ENCODE measurements around the gene PLCL1. TPM values are rescaled to one million over a fixed set of nuclear protein-coding genes. Genes with fewer than 3 reads are reported as not detected.

PLCL1 gene
- total RNA-seq, 2 donors from 2014 or later: 1.3 to 4.9 TPM

- ATAC-seq (peak; percentile 13 to 28), DNase-seq (ENCODE audit: low spot score in 2 of 2) (no peak)
- Mint-ChIP-seq H3K36me3 (peaks cover under 1 to 11% of the 10 kb centered on the region in 2 donors), H3K27ac (peak overlapping the region in 1 of 2 donors; percentile 87), H3K9me3 (no peaks in the 10 kb centered on the region)
These were observed 34.2 kb downstream of the PLCL1 start for GRCh38 chr2:197838579-197838978.

- H3K27ac Mint-ChIP-seq: peak overlapping the region in 1 of 2 donors; percentile 5
- DNase-seq (ENCODE audit: low spot score in 2 of 2) (no peak), ATAC-seq (no peak)
- peaks cover 0 to 6% of the 10 kb centered on the region in 2 donors for H3K36me3 Mint-ChIP-seq
- H3K9me3 Mint-ChIP-seq: no peaks in the 10 kb centered on the region
These were observed 34.9 kb downstream of the PLCL1 start for GRCh38 chr2:197839327-197839726.

GRCh38 chr2:197839856-197840255 is 35.5 kb downstream of the PLCL1 start:
- Mint-ChIP-seq H3K27ac (no peak overlapping the region), H3K9me3 (no peaks in the 10 kb centered on the region), H3K36me3 (peaks cover 0 to 1% of the 10 kb centered on the region in 2 donors)
- DNase-seq (ENCODE audit: low spot score in 2 of 2): no peak
- ATAC-seq: no peak

GRCh38 chr2:197846128-197846527 is 41.7 kb downstream of the PLCL1 start:
- Mint-ChIP-seq H3K36me3 (no peaks in the 10 kb centered on the region), H3K9me3 (no peaks in the 10 kb centered on the region), H3K27ac (peak overlapping the region in 1 of 2 donors; percentile 7)
- ATAC-seq (no peak), DNase-seq (ENCODE audit: low spot score in 2 of 2) (no peak)

- ATAC-seq (no peak), DNase-seq (ENCODE audit: low spot score in 2 of 2) (no peak)
- Mint-ChIP-seq H3K36me3 (no peaks in the 10 kb centered on the region), H3K27ac (peak overlapping the region; percentile 31 to 96), H3K9me3 (no peaks in the 10 kb centered on the region)
These were observed 42.4 kb downstream of the PLCL1 start for GRCh38 chr2:197846777-197847176.

- no peaks in the 10 kb centered on the region for H3K9me3 Mint-ChIP-seq
- H3K36me3 Mint-ChIP-seq: no peaks in the 10 kb centered on the region
- peak overlapping the region; percentile 96 to 98 for H3K27ac Mint-ChIP-seq
- DNase-seq (ENCODE audit: low spot score in 2 of 2) (no peak), ATAC-seq (peak; percentile 97 to 98)
These were observed 43.4 kb downstream of the PLCL1 start for GRCh38 chr2:197847651-197848401.

GRCh38 chr2:197848602-197849001 is 44.2 kb downstream of the PLCL1 start:
- no peaks in the 10 kb centered on the region for H3K9me3 Mint-ChIP-seq
- ATAC-seq (no peak), DNase-seq (ENCODE audit: low spot score in 2 of 2) (no peak)
- no peaks in the 10 kb centered on the region for H3K36me3 Mint-ChIP-seq
- peak overlapping the region; percentile 96 to 98 for H3K27ac Mint-ChIP-seq

GRCh38 chr2:197850882-197851450 is 46.6 kb downstream of the PLCL1 start:
- ATAC-seq (no peak), DNase-seq (ENCODE audit: low spot score in 2 of 2) (no peak)
- Mint-ChIP-seq H3K27ac (peak overlapping the region in 1 of 2 donors; percentile 2), H3K9me3 (no peaks in the 10 kb centered on the region), H3K36me3 (no peaks in the 10 kb centered on the region)

- no peak for ATAC-seq
- H3K9me3 Mint-ChIP-seq: no peaks in the 10 kb centered on the region
- H3K36me3 Mint-ChIP-seq: no peaks in the 10 kb centered on the region
- peak overlapping the region in 1 of 2 donors; percentile 2 for H3K27ac Mint-ChIP-seq
- DNase-seq (ENCODE audit: low spot score in 2 of 2): no peak
These were observed 47.1 kb downstream of the PLCL1 start for GRCh38 chr2:197851451-197851850.

GRCh38 chr2:197852108-197852507 is 47.7 kb downstream of the PLCL1 start:
- ATAC-seq (no peak), DNase-seq (ENCODE audit: low spot score in 2 of 2) (no peak)
- H3K36me3 Mint-ChIP-seq: peaks cover 0 to under 1% of the 10 kb centered on the region in 2 donors
- peak overlapping the region in 1 of 2 donors; percentile 2 for H3K27ac Mint-ChIP-seq
- no peaks in the 10 kb centered on the region for H3K9me3 Mint-ChIP-seq

GRCh38 chr2:197853549-197853948 is 49.2 kb downstream of the PLCL1 start:
- Mint-ChIP-seq H3K9me3 (peaks cover 6 to 10% of the 10 kb centered on the region in 2 donors), H3K27ac (peak overlapping the region in 1 of 2 donors; percentile 10), H3K36me3 (peaks cover 5 to 13% of the 10 kb centered on the region in 2 donors)
- ATAC-seq: no peak
- DNase-seq (ENCODE audit: low spot score in 2 of 2): no peak

GRCh38 chr2:197857476-197858107 is 53.2 kb downstream of the PLCL1 start:
- DNase-seq (ENCODE audit: low spot score in 2 of 2) (no peak), ATAC-seq (no peak)
- no peak overlapping the region for H3K27ac Mint-ChIP-seq
- H3K9me3 Mint-ChIP-seq: peaks cover 6 to 10% of the 10 kb centered on the region in 2 donors
- peaks cover 5 to 28% of the 10 kb centered on the region in 2 donors for H3K36me3 Mint-ChIP-seq

- peaks cover 6 to 10% of the 10 kb centered on the region in 2 donors for H3K9me3 Mint-ChIP-seq
- ATAC-seq: no peak
These were observed 54.3 kb downstream of the PLCL1 start for GRCh38 chr2:197858607-197859140.

GRCh38 chr2:197862246-197862955 is 58.0 kb downstream of the PLCL1 start:
- peak in 1 of 2 donors; percentile 34 for ATAC-seq
- Mint-ChIP-seq H3K36me3 (peaks cover 3 to 25% of the 10 kb centered on the region in 2 donors), H3K9me3 (peaks cover 5 to 9% of the 10 kb centered on the region in 2 donors), H3K27ac (peak overlapping the region in 1 of 2 donors; percentile 21)
- no peak for DNase-seq (ENCODE audit: low spot score in 2 of 2)

More at GRCh38 chr2:197858607-197859140, 54.3 kb downstream of the PLCL1 start:
- Mint-ChIP-seq H3K27ac (no peak overlapping the region), H3K36me3 (peaks cover 5 to 28% of the 10 kb centered on the region in 2 donors)
- DNase-seq (ENCODE audit: low spot score in 2 of 2): no peak

- DNase-seq (ENCODE audit: low spot score in 2 of 2): no peak
- H3K9me3 Mint-ChIP-seq: no peaks in the 10 kb centered on the region
- peaks cover 0 to 12% of the 10 kb centered on the region in 2 donors for H3K36me3 Mint-ChIP-seq
- H3K27ac Mint-ChIP-seq: no peak overlapping the region
- no peak for ATAC-seq
These were observed 59.4 kb downstream of the PLCL1 start for GRCh38 chr2:197863744-197864143.

GRCh38 chr2:197866455-197866854 is 62.1 kb downstream of the PLCL1 start:
- ATAC-seq: no peak
- H3K27ac Mint-ChIP-seq: no peak overlapping the region
- no peak for DNase-seq (ENCODE audit: low spot score in 2 of 2)
- no peaks in the 10 kb centered on the region for H3K9me3 Mint-ChIP-seq
- H3K36me3 Mint-ChIP-seq: peaks cover 0 to 4% of the 10 kb centered on the region in 2 donors
